Fibroblast of the aortic adventitia (primary cell): ENCODE results near the gene SCRN2. TPM values are rescaled to one million over a fixed set of nuclear protein-coding genes. Genes with fewer than 3 reads are reported as not detected.

Experiments used
- DNase-seq: peaks from one replicate; pipeline ENCODE4 v3.0.0-alpha.2; 2010; ENCODE audit warnings: low read depth
- H3K4me3 ChIP-seq: 2 replicates; pipeline ENCODE4 v1.5.1; 2011; ENCODE audit warnings: low read depth, mild to moderate bottlenecking, control low read depth, low read length, moderate library complexity
- CTCF ChIP-seq: IDR thresholded peaks from 2 replicates; pipeline ENCODE4 v1.5.1; 2011; ENCODE audit warnings: mild to moderate bottlenecking, low read length, control low read depth, inconsistent platforms; ENCODE audit not compliant: insufficient read depth
- total RNA-seq: library from RNA; depleted of rRNA; stranded (reverse); fragments of >200 nt; gene quantifications from 2 replicates; pipeline ENCODE4 v1.2.3, GENCODE V29; 2012; ENCODE audit warnings: low replicate concordance

The SCRN2 gene
- total RNA-seq, 1 donor, result 14.7 TPM

- no peak overlapping the region for H3K4me3 ChIP-seq
- TF ChIP-seq CTCF, result no peak
- no peak for DNase-seq
Measured at GRCh38 chr17:47808830-47809480, 32.1 kb downstream of the SCRN2 start.

- no peak overlapping the region for H3K4me3 ChIP-seq
- no peak for TF ChIP-seq CTCF
- no peak for DNase-seq
Measured at GRCh38 chr17:47808036-47808829, 32.8 kb downstream of the SCRN2 start.

GRCh38 chr17:47807421-47807820 lies 33.7 kb downstream of the SCRN2 start:
- no peak overlapping the region for H3K4me3 ChIP-seq
- no peak for TF ChIP-seq CTCF
- no peak for DNase-seq

- no peak overlapping the region for H3K4me3 ChIP-seq
- TF ChIP-seq CTCF, result no peak
- DNase-seq, result no peak
Measured at GRCh38 chr17:47806913-47807255, 34.2 kb downstream of the SCRN2 start.

GRCh38 chr17:47806026-47806912 lies 34.8 kb downstream of the SCRN2 start:
- no peak overlapping the region for H3K4me3 ChIP-seq
- no peak for DNase-seq
- no peak for TF ChIP-seq CTCF

GRCh38 chr17:47804461-47804860 lies 36.6 kb downstream of the SCRN2 start:
- no peak for DNase-seq
- no peak for TF ChIP-seq CTCF
- no peak overlapping the region for H3K4me3 ChIP-seq
